ENCODE measurements around the gene FAM20C.

Gene FAM20C

DNA sequence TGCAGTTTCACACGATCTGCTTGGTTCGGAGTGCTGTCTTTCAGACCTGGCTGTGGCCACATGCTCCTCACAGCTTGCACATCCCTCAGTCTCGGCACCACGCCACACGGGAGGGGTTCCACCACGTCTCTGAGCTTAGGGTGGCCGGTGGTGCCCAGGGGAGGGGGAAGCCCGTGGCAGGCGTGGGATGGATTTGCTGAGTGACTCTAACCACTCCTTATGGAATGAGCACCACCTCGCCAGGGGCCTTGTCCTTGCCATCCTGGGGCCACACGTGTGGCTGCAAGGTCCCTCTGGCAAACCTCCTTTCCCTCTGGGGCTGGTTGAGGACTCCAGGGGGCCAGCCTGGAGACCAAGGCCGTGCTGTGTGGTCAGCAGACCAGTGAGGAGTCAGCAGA is 29.1 kb upstream of the FAM20C start:
- no peaks in the 10 kb centered on the region for H3K27me3 ChIP-seq (ENCODE audit: insufficient read depth, poor library complexity, severe bottlenecking)
- TF ChIP-seq GABPA (IDR thresholded peaks at IDR 0.05; ENCODE audit: low read depth) (no peak), CTCF (IDR thresholded peaks at IDR 0.05; ENCODE audit: insufficient read depth, low read length) (no peak), POLR2AphosphoS5 (IDR thresholded peaks at IDR 0.05; ENCODE audit: low read depth) (no peak), SPI1 (IDR thresholded peaks at IDR 0.05; ENCODE audit: borderline replicate concordance, low read depth) (no peak)
- TF ChIP-seq, protein P1, sequence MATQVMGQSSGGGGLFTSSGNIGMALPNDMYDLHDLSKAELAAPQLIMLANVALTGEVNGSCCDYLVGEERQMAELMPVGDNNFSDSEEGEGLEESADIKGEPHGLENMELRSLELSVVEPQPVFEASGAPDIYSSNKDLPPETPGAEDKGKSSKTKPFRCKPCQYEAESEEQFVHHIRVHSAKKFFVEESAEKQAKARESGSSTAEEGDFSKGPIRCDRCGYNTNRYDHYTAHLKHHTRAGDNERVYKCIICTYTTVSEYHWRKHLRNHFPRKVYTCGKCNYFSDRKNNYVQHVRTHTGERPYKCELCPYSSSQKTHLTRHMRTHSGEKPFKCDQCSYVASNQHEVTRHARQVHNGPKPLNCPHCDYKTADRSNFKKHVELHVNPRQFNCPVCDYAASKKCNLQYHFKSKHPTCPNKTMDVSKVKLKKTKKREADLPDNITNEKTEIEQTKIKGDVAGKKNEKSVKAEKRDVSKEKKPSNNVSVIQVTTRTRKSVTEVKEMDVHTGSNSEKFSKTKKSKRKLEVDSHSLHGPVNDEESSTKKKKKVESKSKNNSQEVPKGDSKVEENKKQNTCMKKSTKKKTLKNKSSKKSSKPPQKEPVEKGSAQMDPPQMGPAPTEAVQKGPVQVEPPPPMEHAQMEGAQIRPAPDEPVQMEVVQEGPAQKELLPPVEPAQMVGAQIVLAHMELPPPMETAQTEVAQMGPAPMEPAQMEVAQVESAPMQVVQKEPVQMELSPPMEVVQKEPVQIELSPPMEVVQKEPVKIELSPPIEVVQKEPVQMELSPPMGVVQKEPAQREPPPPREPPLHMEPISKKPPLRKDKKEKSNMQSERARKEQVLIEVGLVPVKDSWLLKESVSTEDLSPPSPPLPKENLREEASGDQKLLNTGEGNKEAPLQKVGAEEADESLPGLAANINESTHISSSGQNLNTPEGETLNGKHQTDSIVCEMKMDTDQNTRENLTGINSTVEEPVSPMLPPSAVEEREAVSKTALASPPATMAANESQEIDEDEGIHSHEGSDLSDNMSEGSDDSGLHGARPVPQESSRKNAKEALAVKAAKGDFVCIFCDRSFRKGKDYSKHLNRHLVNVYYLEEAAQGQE (IDR thresholded peaks at IDR 0.05; ENCODE audit: insufficient replicate concordance, low read depth): no peak
- DNase-seq (ENCODE audit: low read depth in 1 of 2, low spot score in 1 of 2): no peak
- no peak overlapping the region for H3K27ac ChIP-seq (replicated peaks)
- H3K4me3 ChIP-seq (replicated peaks; ENCODE audit: insufficient read depth, low read length): no peak overlapping the region

GRCh38 chr7:163971-164881 is 28.1 kb upstream of the FAM20C start:
- Histone ChIP-seq H3K4me3 (replicated peaks; ENCODE audit: insufficient read depth, low read length) (no peak overlapping the region), H3K27ac (replicated peaks) (peak overlapping the region; percentile 26; the same call in 1 of the 2 replicates), H3K27me3 (ENCODE audit: insufficient read depth, poor library complexity, severe bottlenecking) (no peaks in the 10 kb centered on the region)
- DNase-seq (ENCODE audit: low read depth in 1 of 2, low spot score in 1 of 2): peak in 1 of 2 experiments; percentile 56
- TF ChIP-seq SPI1 (IDR thresholded peaks at IDR 0.05; ENCODE audit: borderline replicate concordance, low read depth) (no peak), POLR2AphosphoS5 (IDR thresholded peaks at IDR 0.05; ENCODE audit: low read depth) (no peak), CTCF (IDR thresholded peaks at IDR 0.05; ENCODE audit: insufficient read depth, low read length) (no peak), GABPA (IDR thresholded peaks at IDR 0.05; ENCODE audit: low read depth) (no peak)
- TF ChIP-seq, protein P1 (IDR thresholded peaks at IDR 0.05; ENCODE audit: insufficient replicate concordance, low read depth): no peak

DNA sequence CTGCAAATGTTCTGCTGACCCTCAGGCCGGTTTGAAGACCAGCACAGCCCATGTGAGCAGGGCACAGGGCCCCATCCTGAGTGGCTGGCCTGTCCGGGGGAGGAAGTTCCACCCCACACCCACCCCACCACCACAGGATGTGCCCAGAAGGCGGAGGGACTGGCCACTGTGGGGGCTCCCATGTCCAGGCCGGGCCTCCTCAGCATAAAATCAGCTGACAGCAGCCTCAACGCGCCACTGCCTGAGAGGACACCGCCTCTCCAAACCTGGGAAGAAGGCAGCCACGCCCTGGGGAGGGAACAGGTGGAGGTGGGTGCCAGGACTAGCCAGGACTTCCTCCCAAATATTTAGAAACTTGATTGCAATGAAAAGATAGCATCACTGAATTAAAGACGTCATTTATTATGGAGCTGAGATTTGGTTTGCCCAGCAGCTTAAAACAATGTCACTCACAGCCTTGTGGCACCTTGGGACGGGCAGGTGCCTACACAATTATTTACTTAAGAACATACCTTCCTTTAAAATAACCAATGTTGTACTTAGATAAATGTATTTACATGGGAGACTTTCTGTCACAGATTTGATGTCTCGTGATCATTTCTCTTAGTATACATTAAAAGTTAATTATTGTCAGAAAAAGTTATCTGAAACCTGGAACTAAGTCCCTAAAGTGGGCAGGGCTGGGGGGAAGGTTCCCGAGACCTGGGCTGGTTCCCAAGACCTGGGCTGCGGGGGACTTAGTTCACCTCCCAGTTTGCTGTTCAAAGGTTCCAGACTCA is 27.3 kb upstream of the FAM20C start:
- no peaks in the 10 kb centered on the region for H3K27me3 ChIP-seq (ENCODE audit: insufficient read depth, poor library complexity, severe bottlenecking)
- TF ChIP-seq, protein P1 (IDR thresholded peaks at IDR 0.05; ENCODE audit: insufficient replicate concordance, low read depth): no peak
- TF ChIP-seq POLR2AphosphoS5 (IDR thresholded peaks at IDR 0.05; ENCODE audit: low read depth): no peak
- no peak for TF ChIP-seq SPI1 (IDR thresholded peaks at IDR 0.05; ENCODE audit: borderline replicate concordance, low read depth)
- TF ChIP-seq CTCF (IDR thresholded peaks at IDR 0.05; ENCODE audit: insufficient read depth, low read length): no peak
- TF ChIP-seq GABPA (IDR thresholded peaks at IDR 0.05; ENCODE audit: low read depth): no peak
- DNase-seq (ENCODE audit: low read depth in 1 of 2, low spot score in 1 of 2): no peak
- peak overlapping the region; percentile 40; the same call in 1 of the 2 replicates for H3K27ac ChIP-seq (replicated peaks)
- H3K4me3 ChIP-seq (replicated peaks; ENCODE audit: insufficient read depth, low read length): no peak overlapping the region

Data from HL-60 (cell line).